PC-3 (cell line): ENCODE data around the gene PITPNM3.

Experiments used
- EZH2 ChIP-seq: fragments of 300-600 bp; sonication (generic); IDR thresholded peaks from one replicate; pipeline ENCODE4 v1.6.1; 2017; ENCODE audit warnings: antibody characterized with exemption, mild to moderate bottlenecking, low read length; ENCODE audit not compliant: unreplicated experiment
- TF ChIP-seq, protein P1 (sequence below): fragments of 300-600 bp; sonication (generic); conservative IDR thresholded peaks from 2 replicates; pipeline ENCODE4 v1.5.1; 2017; ENCODE audit warnings: antibody characterized with exemption, low read depth, mild to moderate bottlenecking, low read length

DNA sequence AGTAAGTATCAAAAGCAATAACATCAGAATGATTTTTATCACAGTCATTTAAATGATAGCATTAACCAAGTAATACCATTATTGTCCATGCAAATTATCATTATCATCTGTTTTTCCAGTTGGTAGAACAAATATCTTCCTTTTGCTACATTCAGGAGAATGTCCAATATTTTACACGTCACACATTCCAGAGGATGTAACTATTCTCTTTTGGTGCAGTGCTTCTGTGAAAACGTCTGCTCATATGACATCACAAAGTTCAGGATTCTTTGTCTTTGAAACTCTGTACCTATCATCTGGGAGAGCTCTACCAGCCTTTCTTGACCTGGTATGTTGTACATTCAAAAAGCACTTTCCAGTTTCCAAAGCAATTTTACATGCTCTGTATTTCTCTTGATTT, 40.2 kb upstream of the PITPNM3 start:
- TF ChIP-seq EZH2: no peak
- TF ChIP-seq, protein P1, sequence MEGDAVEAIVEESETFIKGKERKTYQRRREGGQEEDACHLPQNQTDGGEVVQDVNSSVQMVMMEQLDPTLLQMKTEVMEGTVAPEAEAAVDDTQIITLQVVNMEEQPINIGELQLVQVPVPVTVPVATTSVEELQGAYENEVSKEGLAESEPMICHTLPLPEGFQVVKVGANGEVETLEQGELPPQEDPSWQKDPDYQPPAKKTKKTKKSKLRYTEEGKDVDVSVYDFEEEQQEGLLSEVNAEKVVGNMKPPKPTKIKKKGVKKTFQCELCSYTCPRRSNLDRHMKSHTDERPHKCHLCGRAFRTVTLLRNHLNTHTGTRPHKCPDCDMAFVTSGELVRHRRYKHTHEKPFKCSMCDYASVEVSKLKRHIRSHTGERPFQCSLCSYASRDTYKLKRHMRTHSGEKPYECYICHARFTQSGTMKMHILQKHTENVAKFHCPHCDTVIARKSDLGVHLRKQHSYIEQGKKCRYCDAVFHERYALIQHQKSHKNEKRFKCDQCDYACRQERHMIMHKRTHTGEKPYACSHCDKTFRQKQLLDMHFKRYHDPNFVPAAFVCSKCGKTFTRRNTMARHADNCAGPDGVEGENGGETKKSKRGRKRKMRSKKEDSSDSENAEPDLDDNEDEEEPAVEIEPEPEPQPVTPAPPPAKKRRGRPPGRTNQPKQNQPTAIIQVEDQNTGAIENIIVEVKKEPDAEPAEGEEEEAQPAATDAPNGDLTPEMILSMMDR: no peak
